Measurements from ENCODE around the gene MAPK4. TPM values are rescaled to one million over a fixed set of nuclear protein-coding genes. Genes with fewer than 3 reads are reported as not detected.

Gene MAPK4
- total and polyA plus RNA-seq, 2 of the 4 experiments (the other 2 are of a cell fraction), result not detected

DNA sequence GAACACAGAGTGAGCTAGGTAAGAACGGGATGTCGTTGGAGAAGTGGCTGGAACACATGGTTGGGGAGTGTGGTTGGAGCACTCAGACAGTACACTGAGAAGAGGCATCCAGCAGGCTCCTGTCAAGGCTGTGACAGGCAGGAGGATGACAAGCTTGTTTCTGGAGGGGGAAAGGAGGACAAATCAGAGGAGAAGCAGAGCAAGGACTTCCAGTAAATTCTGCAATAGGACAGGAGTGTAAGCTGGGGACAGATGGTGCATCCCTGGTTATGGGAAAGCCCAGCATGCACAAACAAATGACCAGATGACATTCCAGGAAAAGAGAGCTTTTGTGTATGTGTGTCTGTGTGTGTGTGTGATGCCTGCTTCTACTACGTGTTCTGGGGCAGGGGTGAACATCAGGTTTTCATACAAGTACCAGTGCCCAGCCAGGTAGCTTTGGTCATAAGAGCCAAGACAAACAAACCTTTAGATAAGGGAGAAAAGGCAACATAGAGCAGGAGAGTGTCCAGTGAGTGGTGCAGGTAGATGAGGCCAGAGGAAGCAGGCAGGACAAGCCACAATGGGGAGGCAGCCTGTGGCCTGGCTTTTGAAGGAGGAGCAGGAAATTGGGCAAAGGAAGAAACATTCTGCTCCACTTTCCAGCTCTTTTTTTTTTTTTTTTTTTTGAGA is 32.1 kb upstream of the MAPK4 start:
- no peak overlapping the region for H2BK5ac ChIP-seq (ENCODE audit: low read depth, low read length, poor library complexity, severe bottlenecking)
- 69% methylated on average over 2 of the region's 3 CpGs; no CpG with 5 or more reads in 1 of the 2 experiments for WGBS, 2 experiments (ENCODE audit: extremely low coverage in 2 of 2, insufficient read length in 1 of 2)
- no peak overlapping the region for H3K4me3 ChIP-seq (ENCODE audit: insufficient read depth, low read depth, low read length)
- no peak overlapping the region for H2BK15ac ChIP-seq (ENCODE audit: low read depth, low read length)
- peak overlapping the region; percentile 25 for H2AFZ ChIP-seq (replicated peaks; ENCODE audit: low read length, poor library complexity)
- H3K4ac ChIP-seq (ENCODE audit: low read depth, low read length), result no peak overlapping the region
- H3K27ac ChIP-seq (ENCODE audit: insufficient read depth, low read length), result no peak overlapping the region
- no TSS peak for BruUV-seq (replicated peaks)
- H3K9ac ChIP-seq (ENCODE audit: low read depth, low read length), result no peak overlapping the region
- H3K79me1 ChIP-seq (ENCODE audit: low read depth in 1 of 2, low read length in 2 of 2), result no peaks in the 10 kb centered on the region
- no peak overlapping the region for H4K5ac ChIP-seq (ENCODE audit: low read depth, low read length)
- no peaks in the 10 kb centered on the region for H3K9me3 ChIP-seq (ENCODE audit: control insufficient read depth, insufficient read depth, low read length)
- H2BK20ac ChIP-seq (ENCODE audit: low read depth, low read length), result no peak overlapping the region
- CTCF ChIA-PET, result no interaction called here
- H4K20me1 ChIP-seq (ENCODE audit: insufficient read depth, low read length), result no peaks in the 10 kb centered on the region
- H4K8ac ChIP-seq (ENCODE audit: low read depth in 2 of 2, low read length in 2 of 2), result no peak overlapping the region
- no peaks in the 10 kb centered on the region for H3K27me3 ChIP-seq (ENCODE audit: control insufficient read depth, insufficient read depth, low read length)
- H3K36me3 ChIP-seq (ENCODE audit: control insufficient read depth, insufficient read depth, low read length), result no peaks in the 10 kb centered on the region
- DNase-seq (no peak), ATAC-seq (ENCODE audit: low read depth) (no peak)
- H3K56ac ChIP-seq (ENCODE audit: extremely low read depth, insufficient read depth, low read length), result no peak overlapping the region
- H3K23ac ChIP-seq (ENCODE audit: low read depth, low read length), result no peak overlapping the region
- no peak overlapping the region for H2BK120ac ChIP-seq (ENCODE audit: low read depth, low read length)
- dilution Hi-C loops (cut with HindIII; ENCODE audit: low sequenced_read_pairs, unreplicated experiment) (no loop called here), intact Hi-C loops (cut with micrococcal nuclease) (no loop called here), in situ Hi-C loops (cut with MboI; ENCODE audit: low sequenced_read_pairs) (no loop called here)
- no peak overlapping the region for H3K4me2 ChIP-seq (ENCODE audit: low read depth, low read length)
- no peak overlapping the region for H3K18ac ChIP-seq (ENCODE audit: low read depth, low read length)
- no peaks in the 10 kb centered on the region for H3K9me1 ChIP-seq (ENCODE audit: insufficient read depth, low read length)
- no peaks in the 10 kb centered on the region for H3K4me1 ChIP-seq (ENCODE audit: control insufficient read depth, insufficient read depth, low read length)
- H4K91ac ChIP-seq (ENCODE audit: insufficient read depth, low read depth, low read length), result no peak overlapping the region
- TF ChIP-seq CHD1 (IDR thresholded peaks at IDR 0.05; ENCODE audit: low read depth, low read length) (no peak), BHLHE40 (IDR thresholded peaks at IDR 0.05; ENCODE audit: low read depth, low read length) (no peak), POLR2A (IDR thresholded peaks at IDR 0.05; ENCODE audit: low read depth, low read length) (no peak)
- TF ChIP-seq, protein P1, sequence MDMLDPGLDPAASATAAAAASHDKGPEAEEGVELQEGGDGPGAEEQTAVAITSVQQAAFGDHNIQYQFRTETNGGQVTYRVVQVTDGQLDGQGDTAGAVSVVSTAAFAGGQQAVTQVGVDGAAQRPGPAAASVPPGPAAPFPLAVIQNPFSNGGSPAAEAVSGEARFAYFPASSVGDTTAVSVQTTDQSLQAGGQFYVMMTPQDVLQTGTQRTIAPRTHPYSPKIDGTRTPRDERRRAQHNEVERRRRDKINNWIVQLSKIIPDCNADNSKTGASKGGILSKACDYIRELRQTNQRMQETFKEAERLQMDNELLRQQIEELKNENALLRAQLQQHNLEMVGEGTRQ (IDR thresholded peaks at IDR 0.05; ENCODE audit: low read depth, low read length), result no peak
- POLR2A ChIA-PET (ENCODE audit: unreplicated experiment), result no interaction called here
- H2AK9ac ChIP-seq (replicated peaks; ENCODE audit: low read depth, low read length, poor library complexity), result no peak overlapping the region
- H3K14ac ChIP-seq (replicated peaks; ENCODE audit: low read depth, low read length), result no peak overlapping the region
- H2AK5ac ChIP-seq (ENCODE audit: low read depth, low read length), result no peak overlapping the region
